Limb (tissue), 2 donors: ENCODE measurements around the gene MRNIP.
"Not testable (repeated sequence)": the region's sequence is repeated elsewhere in the genome, so short reads cannot be mapped to it uniquely, and the experiment has no call there.

ENCODE experiments used
- DNase-seq, 2 donors: peaks; one replicate each; pipeline ENCODE4 v3.0.0-alpha.2; 2016; ENCODE audit errors: extremely low spot score in 2 of 2

Gene MRNIP

GRCh38 chr5:179840321-179840720 lies 18.3 kb downstream of the MRNIP start:
- DNase-seq = no peak

GRCh38 chr5:179839328-179840256 lies 19.0 kb downstream of the MRNIP start:
- no peak for DNase-seq

- DNase-seq = no peak
These were observed 21.3 kb downstream of the MRNIP start for GRCh38 chr5:179837076-179838011.

- no peak for DNase-seq
These were observed 22.2 kb downstream of the MRNIP start for GRCh38 chr5:179836225-179837019.

GRCh38 chr5:179834871-179835270 lies 23.7 kb downstream of the MRNIP start:
- not testable (repeated sequence) for DNase-seq

GRCh38 chr5:179834120-179834519 lies 24.5 kb downstream of the MRNIP start:
- no peak for DNase-seq

- no peak for DNase-seq
These were observed 24.9 kb downstream of the MRNIP start for GRCh38 chr5:179833709-179834070.

GRCh38 chr5:179833056-179833708 lies 25.4 kb downstream of the MRNIP start:
- DNase-seq = no peak

GRCh38 chr5:179832039-179832745 lies 26.4 kb downstream of the MRNIP start:
- no peak for DNase-seq

- no peak for DNase-seq
These were observed 27.7 kb downstream of the MRNIP start for GRCh38 chr5:179830818-179831468.

GRCh38 chr5:179829732-179830435 lies 28.7 kb downstream of the MRNIP start:
- DNase-seq = no peak

- DNase-seq = no peak
These were observed 29.7 kb downstream of the MRNIP start for GRCh38 chr5:179828756-179829421.

GRCh38 chr5:179827680-179828079 lies 30.9 kb downstream of the MRNIP start:
- no peak for DNase-seq

- no peak for DNase-seq
These were observed 32.9 kb downstream of the MRNIP start for GRCh38 chr5:179825655-179826182.

- DNase-seq = no peak
These were observed 33.9 kb downstream of the MRNIP start for GRCh38 chr5:179824745-179825112.

- DNase-seq = no peak
These were observed 34.5 kb downstream of the MRNIP start for GRCh38 chr5:179823937-179824744.

GRCh38 chr5:179822444-179822990 lies 36.1 kb downstream of the MRNIP start:
- no peak for DNase-seq
